GM21528 (cell line): Measurements from ENCODE around the gene ASIC4.

ENCODE experiments used
- ATAC-seq: cut with Tn5 transposase; IDR thresholded peaks from one replicate; pipeline ENCODE4 v1.9.1; 2021; ENCODE audit warnings: mild to moderate bottlenecking, moderate library complexity; ENCODE audit not compliant: unreplicated experiment, low FRiP score

Gene ASIC4

GRCh38 chr2:219581346-219581745 lies 67.1 kb downstream of the ASIC4 start:
- no peak for ATAC-seq
